Colonic mucosa (tissue), 4 donors: ENCODE measurements around the gene FAAP100. TPM values are rescaled to one million over a fixed set of nuclear protein-coding genes. Genes with fewer than 3 reads are reported as not detected.

Experiments
- DNase-seq: peaks from one replicate; pipeline ENCODE4 v3.0.0-alpha.2; 2020
- H3K27ac ChIP-seq: fragments of 200-600 bp; one replicate; pipeline ENCODE4 v1.8.0; 2021
- H3K27me3 ChIP-seq: fragments of 200-600 bp; one replicate; pipeline ENCODE4 v1.8.0; 2021
- H3K36me3 ChIP-seq: fragments of 200-600 bp; one replicate; pipeline ENCODE4 v1.8.0; 2021
- H3K4me1 ChIP-seq: fragments of 200-600 bp; one replicate; pipeline ENCODE4 v1.8.0; 2021; ENCODE audit warnings: mild to moderate bottlenecking
- H3K4me3 ChIP-seq: fragments of 200-600 bp; one replicate; pipeline ENCODE4 v1.8.0; 2021
- H3K9ac ChIP-seq, 2 donors: one replicate each; pipeline ENCODE4 v1.7.0; 2013; ENCODE audit warnings: control low read depth in 2 of 2, low read depth in 2 of 2, low read length in 2 of 2
- H3K9me3 ChIP-seq: fragments of 200-600 bp; one replicate; pipeline ENCODE4 v1.8.0; 2021
- intact Hi-C: fragments of 100-400 bp; cut with DNase I; formaldehyde crosslinking; loops from one replicate; pipeline ENCODE4 v1.14.1; 2022
- total RNA-seq, 2 donors: library from RNA; stranded (reverse); fragmentation: NEBNext Ultra II Directional in 1 of 2; extraction: Animal tissue kit (Norgen Biotek cat#: 25700) in 1 of 2; gene quantifications; one replicate each; pipeline ENCODE4 v1.2.1, GENCODE V29; 2021
- TF ChIP-seq, protein P1 (sequence below): fragments of 200-600 bp; IDR thresholded peaks from one replicate; pipeline ENCODE4 v1.8.0; 2022; ENCODE audit warnings: antibody characterized with exemption, mild to moderate bottlenecking
- donor health status: healthy.
- donor health status: DM: no; HTN: no; CAD: no.
- donor health status: DM: no; HTN: no; CAD: no.

The FAAP100 gene
- total RNA-seq, 2 donors from 2014 or later = 16.5 to 34.3 TPM

DNA sequence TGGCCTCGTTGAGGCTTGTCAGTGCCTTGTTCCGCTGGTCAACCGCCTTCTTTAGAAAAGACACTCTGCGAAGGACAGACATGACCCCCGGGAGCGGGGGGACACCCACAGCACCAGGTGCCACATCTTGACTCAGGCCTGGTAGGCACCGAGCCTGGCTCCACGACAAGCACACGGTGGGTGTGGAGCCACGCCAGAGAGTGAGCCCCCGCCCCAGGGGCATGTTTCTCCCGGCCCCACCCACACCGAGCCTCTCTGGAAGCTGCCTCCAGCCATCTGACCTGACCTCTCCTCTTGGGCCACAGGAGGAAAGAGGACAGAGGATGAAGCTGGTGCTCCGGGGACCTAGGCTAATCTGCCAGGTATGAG is 4.6 kb downstream of the FAAP100 start:
- Histone ChIP-seq H3K9me3 (no peaks in the 10 kb centered on the region), H3K4me1 (peaks cover 5% of the 10 kb centered on the region), H3K9ac (no peak overlapping the region), H3K36me3 (peaks cover 8% of the 10 kb centered on the region), H3K4me3 (no peak overlapping the region), H3K27ac (no peak overlapping the region), H3K27me3 (no peaks in the 10 kb centered on the region)
- TF ChIP-seq, protein P1, sequence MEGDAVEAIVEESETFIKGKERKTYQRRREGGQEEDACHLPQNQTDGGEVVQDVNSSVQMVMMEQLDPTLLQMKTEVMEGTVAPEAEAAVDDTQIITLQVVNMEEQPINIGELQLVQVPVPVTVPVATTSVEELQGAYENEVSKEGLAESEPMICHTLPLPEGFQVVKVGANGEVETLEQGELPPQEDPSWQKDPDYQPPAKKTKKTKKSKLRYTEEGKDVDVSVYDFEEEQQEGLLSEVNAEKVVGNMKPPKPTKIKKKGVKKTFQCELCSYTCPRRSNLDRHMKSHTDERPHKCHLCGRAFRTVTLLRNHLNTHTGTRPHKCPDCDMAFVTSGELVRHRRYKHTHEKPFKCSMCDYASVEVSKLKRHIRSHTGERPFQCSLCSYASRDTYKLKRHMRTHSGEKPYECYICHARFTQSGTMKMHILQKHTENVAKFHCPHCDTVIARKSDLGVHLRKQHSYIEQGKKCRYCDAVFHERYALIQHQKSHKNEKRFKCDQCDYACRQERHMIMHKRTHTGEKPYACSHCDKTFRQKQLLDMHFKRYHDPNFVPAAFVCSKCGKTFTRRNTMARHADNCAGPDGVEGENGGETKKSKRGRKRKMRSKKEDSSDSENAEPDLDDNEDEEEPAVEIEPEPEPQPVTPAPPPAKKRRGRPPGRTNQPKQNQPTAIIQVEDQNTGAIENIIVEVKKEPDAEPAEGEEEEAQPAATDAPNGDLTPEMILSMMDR = no peak
- intact Hi-C loops = no loop called here
- DNase-seq = no peak

DNA sequence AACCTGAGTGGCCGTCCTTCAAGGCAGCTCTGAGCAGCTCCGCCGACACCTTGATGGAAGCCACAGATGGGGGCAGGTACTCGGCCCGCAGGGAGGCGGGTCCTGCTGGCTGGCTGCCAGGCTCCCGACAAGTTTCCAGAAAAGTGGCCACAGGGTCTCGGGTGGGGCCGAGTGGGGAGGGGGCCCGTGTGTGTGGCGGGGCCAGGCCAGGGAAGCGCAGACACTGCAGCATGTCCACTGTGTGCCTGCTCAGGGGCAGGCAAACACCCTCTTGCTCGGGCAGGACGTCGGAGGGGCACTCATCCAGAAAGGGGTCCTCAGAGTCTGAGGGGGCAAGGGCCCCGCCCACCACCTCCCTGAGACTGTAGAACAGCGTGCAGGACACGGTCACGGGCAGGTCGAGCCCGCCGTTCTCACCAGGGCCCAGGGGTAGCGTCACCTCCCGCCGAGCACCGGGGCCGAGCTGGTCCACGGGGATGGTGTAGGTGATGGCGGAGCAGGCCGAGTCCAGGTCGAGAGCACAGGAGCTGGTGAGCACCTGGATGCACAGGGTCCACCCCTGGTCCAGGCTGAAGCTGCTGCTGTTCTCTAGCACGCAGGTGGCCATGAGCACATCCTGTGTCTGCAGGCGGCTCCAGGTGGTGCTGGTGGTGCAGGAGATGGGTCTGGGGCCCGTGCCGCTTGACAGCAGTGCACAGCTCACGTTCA is 5.1 kb downstream of the FAAP100 start:
- Histone ChIP-seq H3K9ac (no peak overlapping the region), H3K36me3 (peaks cover 8% of the 10 kb centered on the region), H3K27ac (no peak overlapping the region), H3K4me1 (peaks cover 5% of the 10 kb centered on the region), H3K27me3 (no peaks in the 10 kb centered on the region), H3K9me3 (no peaks in the 10 kb centered on the region), H3K4me3 (no peak overlapping the region)
- TF ChIP-seq, protein P1 = no peak
- intact Hi-C loops = no loop called here
- DNase-seq = no peak

- no peak overlapping the region for H3K27ac ChIP-seq
- TF ChIP-seq, protein P1 = no peak
- H3K36me3 ChIP-seq = peaks cover 8% of the 10 kb centered on the region
- H3K27me3 ChIP-seq = no peaks in the 10 kb centered on the region
- no peak overlapping the region for H3K4me3 ChIP-seq
- H3K9ac ChIP-seq = no peak overlapping the region
- H3K9me3 ChIP-seq = no peaks in the 10 kb centered on the region
- intact Hi-C loops = no loop called here
- H3K4me1 ChIP-seq = no peaks in the 10 kb centered on the region
- no peak for DNase-seq
Measured at GRCh38 chr17:81545160-81545949, 6.8 kb downstream of the FAAP100 start.

GRCh38 chr17:81544281-81544974 is 7.7 kb downstream of the FAAP100 start:
- no peaks in the 10 kb centered on the region for H3K27me3 ChIP-seq
- no peak overlapping the region for H3K4me3 ChIP-seq
- TF ChIP-seq, protein P1 = no peak
- H3K4me1 ChIP-seq = no peaks in the 10 kb centered on the region
- intact Hi-C loops = no loop called here
- H3K36me3 ChIP-seq = peaks cover 8% of the 10 kb centered on the region
- DNase-seq = no peak
- no peak overlapping the region for H3K27ac ChIP-seq
- no peaks in the 10 kb centered on the region for H3K9me3 ChIP-seq
- no peak overlapping the region for H3K9ac ChIP-seq

DNA sequence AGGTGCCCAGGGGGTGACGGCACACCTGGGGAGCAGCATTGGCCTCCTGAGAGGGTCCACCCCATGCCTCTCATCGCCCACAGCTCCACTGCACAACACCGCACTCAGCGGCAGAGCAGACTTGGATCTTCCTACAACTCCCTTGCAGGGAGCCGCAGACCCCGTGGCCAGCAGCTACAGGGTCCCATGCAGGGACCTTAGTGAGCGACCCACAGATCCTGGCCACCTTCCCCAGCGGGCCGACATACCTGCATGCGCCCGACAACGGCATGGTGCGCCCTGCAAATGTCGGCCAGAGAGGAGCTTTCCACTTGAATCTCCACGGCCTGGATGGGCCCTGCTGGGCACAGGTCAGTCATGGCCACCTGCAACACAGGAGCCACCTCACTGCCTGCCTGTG is 8.4 kb downstream of the FAAP100 start:
- Histone ChIP-seq H3K9me3 (no peaks in the 10 kb centered on the region), H3K9ac (no peak overlapping the region), H3K4me1 (no peaks in the 10 kb centered on the region), H3K27ac (no peak overlapping the region), H3K36me3 (peaks cover 8% of the 10 kb centered on the region), H3K4me3 (no peak overlapping the region), H3K27me3 (no peaks in the 10 kb centered on the region)
- TF ChIP-seq, protein P1 = no peak
- no peak for DNase-seq
- intact Hi-C loops = no loop called here
